ENCODE results near the gene SCFD2. TPM values are rescaled to one million over a fixed set of nuclear protein-coding genes. Genes with fewer than 3 reads are reported as not detected.
A peak's percentile ranks its signal among the peaks of the same experiment; 100 is the strongest.

The SCFD2 gene
- polyA plus RNA-seq, 1 donor: 8.2 TPM

DNA sequence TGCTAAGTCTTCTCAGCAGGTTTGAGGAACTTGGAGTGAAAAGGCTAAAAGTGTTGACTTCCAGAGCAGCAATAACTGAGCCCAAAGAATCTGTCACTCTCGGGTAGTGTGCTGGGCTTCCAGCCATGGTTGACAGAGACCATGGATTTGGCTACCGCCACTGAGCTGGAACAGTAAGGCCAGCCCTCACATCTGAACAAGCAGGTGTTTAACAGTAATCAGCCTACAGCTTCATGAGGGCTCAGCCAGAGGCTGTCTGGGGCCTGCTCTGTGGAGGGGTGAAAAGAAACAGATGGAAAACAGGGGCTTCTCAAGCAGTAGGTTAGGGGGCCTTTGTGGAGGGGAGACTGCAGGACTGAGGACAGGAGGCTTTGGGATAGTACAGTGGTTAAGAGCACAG, 488.8 kb downstream of the SCFD2 start:
- no peak overlapping the region for H3K27ac ChIP-seq (ENCODE audit: low read length)
- H3K27me3 ChIP-seq (ENCODE audit: control insufficient read depth, insufficient read depth, low read length): no peaks in the 10 kb centered on the region
- DNase-seq: no peak
- WGBS (ENCODE audit: insufficient coverage, low lambda C conversion rate): no CpG with 5 or more reads among the region's 2 CpGs
- H3K4me3 ChIP-seq (ENCODE audit: low read length): no peak overlapping the region
- no peaks in the 10 kb centered on the region for H3K9me3 ChIP-seq (ENCODE audit: control insufficient read depth, low read depth, low read length)
- no peaks in the 10 kb centered on the region for H3K4me1 ChIP-seq (ENCODE audit: control insufficient read depth, insufficient read depth, low read length)
- H3K36me3 ChIP-seq (ENCODE audit: control insufficient read depth, insufficient read depth, low read length): no peaks in the 10 kb centered on the region

DNA sequence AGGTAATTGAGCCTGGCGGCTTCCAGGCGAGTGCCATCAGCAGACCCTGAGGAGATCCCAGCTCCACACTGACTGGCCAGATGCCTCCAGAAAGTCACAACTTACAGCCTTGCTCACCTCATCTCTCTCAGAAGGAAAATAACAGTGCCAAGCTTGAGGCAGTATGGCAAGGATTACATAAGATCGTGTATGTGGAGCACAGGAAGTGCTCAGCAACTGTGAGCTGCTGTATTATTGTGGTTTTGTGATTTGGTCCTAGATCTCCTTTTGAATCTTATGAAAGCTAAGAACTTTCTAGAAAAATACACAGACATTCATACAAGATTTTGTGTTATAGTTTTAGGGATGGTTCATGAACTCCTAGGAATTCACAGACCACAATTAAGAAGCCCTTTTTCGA, 489.8 kb downstream of the SCFD2 start:
- peaks cover 5% of the 10 kb centered on the region for H3K36me3 ChIP-seq (ENCODE audit: control insufficient read depth, insufficient read depth, low read length)
- no peaks in the 10 kb centered on the region for H3K9me3 ChIP-seq (ENCODE audit: control insufficient read depth, low read depth, low read length)
- WGBS (ENCODE audit: insufficient coverage, low lambda C conversion rate): no CpG with 5 or more reads among the region's 4 CpGs
- no peak overlapping the region for H3K4me3 ChIP-seq (ENCODE audit: low read length)
- no peaks in the 10 kb centered on the region for H3K4me1 ChIP-seq (ENCODE audit: control insufficient read depth, insufficient read depth, low read length)
- H3K27ac ChIP-seq (ENCODE audit: low read length): no peak overlapping the region
- H3K27me3 ChIP-seq (ENCODE audit: control insufficient read depth, insufficient read depth, low read length): no peaks in the 10 kb centered on the region
- DNase-seq: no peak

DNA sequence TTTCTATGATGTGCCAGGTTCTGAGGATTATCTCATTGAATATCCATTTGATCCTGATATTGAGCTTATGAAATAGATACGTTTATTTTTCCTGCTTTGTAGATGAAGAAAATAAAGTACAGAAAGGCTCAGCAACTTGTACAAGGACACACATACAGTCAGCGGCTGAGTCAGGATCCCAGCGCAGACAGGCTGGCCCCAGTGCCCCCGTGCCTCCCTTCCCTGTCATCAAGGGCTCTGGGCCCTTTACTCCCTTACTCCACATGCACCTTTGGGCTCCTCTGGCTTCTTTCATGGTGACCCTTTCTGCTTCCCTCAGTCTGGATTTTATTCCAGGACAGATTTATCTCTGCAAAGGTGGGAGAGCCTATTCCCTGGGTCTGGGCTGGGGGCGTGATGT, 490.9 kb downstream of the SCFD2 start:
- no peak for DNase-seq
- H3K36me3 ChIP-seq (ENCODE audit: control insufficient read depth, insufficient read depth, low read length): peaks cover 6% of the 10 kb centered on the region
- no peaks in the 10 kb centered on the region for H3K4me1 ChIP-seq (ENCODE audit: control insufficient read depth, insufficient read depth, low read length)
- H3K27me3 ChIP-seq (ENCODE audit: control insufficient read depth, insufficient read depth, low read length): no peaks in the 10 kb centered on the region
- no CpG with 5 or more reads among the region's 5 CpGs for WGBS (ENCODE audit: insufficient coverage, low lambda C conversion rate)
- no peak overlapping the region for H3K27ac ChIP-seq (ENCODE audit: low read length)
- no peak overlapping the region for H3K4me3 ChIP-seq (ENCODE audit: low read length)
- no peaks in the 10 kb centered on the region for H3K9me3 ChIP-seq (ENCODE audit: control insufficient read depth, low read depth, low read length)

DNA sequence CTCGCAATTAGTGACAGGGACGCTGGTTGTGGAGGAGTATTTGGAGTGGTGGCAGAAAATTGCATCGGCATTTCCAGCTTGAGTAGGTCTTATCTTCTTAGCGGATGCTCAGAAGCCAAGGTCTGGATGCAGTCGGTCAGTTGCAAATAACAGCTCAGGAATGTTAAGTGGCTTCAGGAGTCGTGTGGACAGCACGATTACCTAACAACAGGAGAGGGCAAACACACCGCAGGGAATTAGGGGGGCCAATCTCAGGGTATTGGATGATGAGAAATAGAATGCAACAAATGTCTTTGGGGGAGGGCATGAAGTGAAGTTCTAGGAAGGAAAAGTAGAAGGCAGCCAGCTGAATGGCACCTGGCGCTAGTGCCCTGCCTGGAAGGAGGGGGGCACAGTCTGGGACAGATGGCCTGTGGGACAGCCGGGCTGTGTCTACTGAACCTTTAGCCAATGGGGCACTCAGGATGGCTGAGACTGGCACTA, 492.0 kb downstream of the SCFD2 start:
- no CpG with 5 or more reads among the region's 10 CpGs for WGBS (ENCODE audit: insufficient coverage, low lambda C conversion rate)
- Histone ChIP-seq H3K4me3 (ENCODE audit: low read length) (no peak overlapping the region), H3K4me1 (ENCODE audit: control insufficient read depth, insufficient read depth, low read length) (no peaks in the 10 kb centered on the region), H3K27me3 (ENCODE audit: control insufficient read depth, insufficient read depth, low read length) (no peaks in the 10 kb centered on the region), H3K9me3 (ENCODE audit: control insufficient read depth, low read depth, low read length) (no peaks in the 10 kb centered on the region), H3K27ac (ENCODE audit: low read length) (no peak overlapping the region), H3K36me3 (ENCODE audit: control insufficient read depth, insufficient read depth, low read length) (peaks cover 6% of the 10 kb centered on the region)
- peak in 1 of 2 donors; percentile 20 for DNase-seq

DNA sequence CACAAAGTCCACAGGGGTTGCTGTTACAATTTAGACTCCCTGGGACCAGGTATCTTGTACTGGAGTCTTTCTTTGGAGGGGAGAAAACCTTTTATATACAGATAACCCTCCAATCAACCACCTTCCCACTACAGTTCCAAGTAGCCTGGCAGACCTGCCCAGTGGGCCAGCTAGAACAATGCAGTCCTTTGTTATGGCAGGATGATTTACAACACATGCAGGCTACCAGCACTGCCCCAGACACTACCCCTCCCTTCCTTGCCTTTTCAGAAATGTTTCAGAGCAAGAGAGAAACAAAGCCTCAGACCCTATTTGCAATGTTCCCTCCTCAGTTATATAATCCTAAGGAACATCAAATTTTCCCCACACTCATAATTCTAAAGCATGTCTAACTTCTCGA, 492.7 kb downstream of the SCFD2 start:
- H3K4me3 ChIP-seq (ENCODE audit: low read length): no peak overlapping the region
- WGBS (ENCODE audit: insufficient coverage, low lambda C conversion rate): no CpG with 5 or more reads among the region's 1 CpG
- peak in 1 of 2 donors; percentile 49 for DNase-seq
- no peak overlapping the region for H3K27ac ChIP-seq (ENCODE audit: low read length)
- peaks cover 6% of the 10 kb centered on the region for H3K36me3 ChIP-seq (ENCODE audit: control insufficient read depth, insufficient read depth, low read length)
- no peaks in the 10 kb centered on the region for H3K4me1 ChIP-seq (ENCODE audit: control insufficient read depth, insufficient read depth, low read length)
- H3K9me3 ChIP-seq (ENCODE audit: control insufficient read depth, low read depth, low read length): no peaks in the 10 kb centered on the region
- no peaks in the 10 kb centered on the region for H3K27me3 ChIP-seq (ENCODE audit: control insufficient read depth, insufficient read depth, low read length)

DNA sequence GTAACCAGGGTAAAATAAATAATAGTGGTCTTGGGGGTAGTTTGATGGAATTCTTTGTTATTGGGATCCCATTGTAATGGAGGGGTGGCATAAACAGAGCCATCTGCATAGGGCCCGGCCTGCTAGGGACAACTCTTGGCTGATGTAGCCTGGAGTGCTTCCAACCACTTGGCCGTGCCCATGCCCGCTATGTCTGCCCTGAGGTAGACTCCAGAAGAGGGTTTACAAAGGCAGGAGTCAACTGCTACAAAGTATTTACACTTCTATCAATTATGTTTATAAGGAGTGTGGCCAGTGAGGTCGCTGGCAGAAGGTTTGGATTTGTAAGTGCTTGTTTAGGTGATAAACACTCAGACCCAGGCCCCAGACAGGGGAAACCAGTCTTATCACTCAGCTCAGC, 495.6 kb downstream of the SCFD2 start:
- Histone ChIP-seq H3K27ac (ENCODE audit: low read length) (no peak overlapping the region), H3K4me1 (ENCODE audit: control insufficient read depth, insufficient read depth, low read length) (no peaks in the 10 kb centered on the region), H3K9me3 (ENCODE audit: control insufficient read depth, low read depth, low read length) (no peaks in the 10 kb centered on the region), H3K4me3 (ENCODE audit: low read length) (no peak overlapping the region), H3K36me3 (ENCODE audit: control insufficient read depth, insufficient read depth, low read length) (peaks cover 12% of the 10 kb centered on the region), H3K27me3 (ENCODE audit: control insufficient read depth, insufficient read depth, low read length) (no peaks in the 10 kb centered on the region)
- DNase-seq: no peak
- WGBS (ENCODE audit: insufficient coverage, low lambda C conversion rate): 85% methylated on average over 2 of the region's 4 CpGs

DNA sequence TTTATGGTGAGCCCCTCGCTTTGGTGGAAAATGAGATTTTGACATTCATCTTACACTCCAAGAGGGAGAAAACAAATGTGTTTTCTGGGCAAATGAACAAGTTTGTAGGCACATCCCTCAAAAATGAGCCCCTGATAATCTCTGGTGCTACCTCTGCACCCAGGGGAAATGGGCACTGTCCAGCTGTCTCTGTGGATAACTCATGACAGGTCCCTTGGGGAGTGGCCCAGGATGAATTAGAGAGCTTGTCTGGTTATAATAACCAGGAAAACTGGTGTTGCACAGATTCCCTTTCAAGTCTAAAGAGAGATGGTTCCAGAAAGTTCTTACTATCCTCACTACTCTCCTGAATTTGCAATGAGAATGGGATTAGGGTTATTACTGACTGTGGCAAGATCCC, 496.2 kb downstream of the SCFD2 start:
- peaks cover 12% of the 10 kb centered on the region for H3K36me3 ChIP-seq (ENCODE audit: control insufficient read depth, insufficient read depth, low read length)
- no peaks in the 10 kb centered on the region for H3K4me1 ChIP-seq (ENCODE audit: control insufficient read depth, insufficient read depth, low read length)
- WGBS (ENCODE audit: insufficient coverage, low lambda C conversion rate): 80% methylated on average over 1 of the region's 1 CpG
- DNase-seq: no peak
- H3K27me3 ChIP-seq (ENCODE audit: control insufficient read depth, insufficient read depth, low read length): no peaks in the 10 kb centered on the region
- no peak overlapping the region for H3K27ac ChIP-seq (ENCODE audit: low read length)
- H3K9me3 ChIP-seq (ENCODE audit: control insufficient read depth, low read depth, low read length): no peaks in the 10 kb centered on the region
- no peak overlapping the region for H3K4me3 ChIP-seq (ENCODE audit: low read length)

DNA sequence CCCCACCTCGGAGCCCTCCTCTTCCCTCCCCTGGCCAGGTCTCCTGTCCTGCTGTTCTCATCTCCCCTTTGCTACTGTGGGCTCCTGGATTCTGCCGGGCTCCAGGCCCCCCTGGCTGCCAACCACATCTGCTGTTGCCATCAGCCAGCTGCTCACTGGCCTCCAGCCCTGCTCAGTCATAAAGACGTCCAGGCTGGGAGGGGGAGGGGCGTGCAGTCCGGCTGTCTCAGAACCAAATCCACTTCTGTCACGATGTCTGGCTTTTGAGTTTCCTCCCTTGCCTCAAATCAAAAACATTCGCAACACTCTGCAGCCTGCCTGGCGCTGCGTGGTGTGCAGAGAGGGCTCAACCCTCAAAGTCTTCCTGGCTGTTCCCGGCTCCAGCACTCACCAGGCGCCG, 496.7 kb downstream of the SCFD2 start:
- H3K4me1 ChIP-seq (ENCODE audit: control insufficient read depth, insufficient read depth, low read length): no peaks in the 10 kb centered on the region
- DNase-seq: peak in 1 of 2 donors; percentile 22
- no peaks in the 10 kb centered on the region for H3K27me3 ChIP-seq (ENCODE audit: control insufficient read depth, insufficient read depth, low read length)
- WGBS (ENCODE audit: insufficient coverage, low lambda C conversion rate): no CpG with 5 or more reads among the region's 12 CpGs
- H3K27ac ChIP-seq (ENCODE audit: low read length): no peak overlapping the region
- no peaks in the 10 kb centered on the region for H3K9me3 ChIP-seq (ENCODE audit: control insufficient read depth, low read depth, low read length)
- peaks cover 12% of the 10 kb centered on the region for H3K36me3 ChIP-seq (ENCODE audit: control insufficient read depth, insufficient read depth, low read length)
- no peak overlapping the region for H3K4me3 ChIP-seq (ENCODE audit: low read length)

DNA sequence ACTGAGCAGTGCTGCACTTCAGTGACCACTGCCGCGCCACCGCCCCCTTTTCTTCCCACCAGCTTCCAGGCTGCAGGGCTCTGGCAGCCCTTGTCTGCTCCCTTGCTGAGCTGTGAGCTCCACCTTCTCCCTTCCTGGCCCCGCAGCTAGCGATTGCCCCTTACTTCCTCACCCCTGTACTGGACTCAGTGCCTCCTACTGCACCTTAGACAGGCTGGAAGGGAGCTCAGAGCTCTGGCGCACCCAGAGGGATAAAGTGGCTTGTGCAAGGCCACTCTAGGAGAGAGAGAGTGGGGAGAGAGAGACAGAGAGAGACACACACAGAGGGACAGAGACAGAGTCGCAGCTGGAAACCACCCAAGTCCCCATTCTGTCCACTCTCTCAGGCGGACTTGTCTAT, 497.7 kb downstream of the SCFD2 start:
- peaks cover 12% of the 10 kb centered on the region for H3K36me3 ChIP-seq (ENCODE audit: control insufficient read depth, insufficient read depth, low read length)
- H3K4me3 ChIP-seq (ENCODE audit: low read length): no peak overlapping the region
- H3K27me3 ChIP-seq (ENCODE audit: control insufficient read depth, insufficient read depth, low read length): peaks cover under 1% of the 10 kb centered on the region
- no CpG with 5 or more reads among the region's 8 CpGs for WGBS (ENCODE audit: insufficient coverage, low lambda C conversion rate)
- H3K9me3 ChIP-seq (ENCODE audit: control insufficient read depth, low read depth, low read length): no peaks in the 10 kb centered on the region
- no peak overlapping the region for H3K27ac ChIP-seq (ENCODE audit: low read length)
- H3K4me1 ChIP-seq (ENCODE audit: control insufficient read depth, insufficient read depth, low read length): no peaks in the 10 kb centered on the region
- DNase-seq: peak in 1 of 2 donors; percentile 30

DNA sequence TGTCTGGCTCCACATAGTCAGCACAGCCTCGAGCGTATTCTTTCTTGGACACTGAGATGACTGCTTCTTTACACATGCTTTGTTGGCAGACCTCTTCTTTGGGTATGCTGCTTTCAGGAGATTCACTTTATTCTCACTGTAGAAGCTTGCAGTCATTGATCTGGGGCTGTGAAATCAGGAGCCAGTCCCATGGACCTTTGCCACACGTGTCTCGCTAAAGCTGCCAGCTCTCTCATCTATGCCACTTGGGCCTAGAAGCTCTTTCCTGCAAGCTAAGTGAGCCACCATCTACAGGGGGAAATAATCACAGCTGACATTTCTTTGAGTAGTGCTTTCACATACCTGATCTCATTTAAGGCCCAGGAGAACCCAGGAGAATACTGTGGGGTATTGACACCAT, 498.7 kb downstream of the SCFD2 start:
- H3K9me3 ChIP-seq (ENCODE audit: control insufficient read depth, low read depth, low read length): no peaks in the 10 kb centered on the region
- H3K4me1 ChIP-seq (ENCODE audit: control insufficient read depth, insufficient read depth, low read length): peaks cover 6% of the 10 kb centered on the region
- H3K4me3 ChIP-seq (ENCODE audit: low read length): no peak overlapping the region
- H3K27ac ChIP-seq (ENCODE audit: low read length): no peak overlapping the region
- peaks cover 12% of the 10 kb centered on the region for H3K36me3 ChIP-seq (ENCODE audit: control insufficient read depth, insufficient read depth, low read length)
- peaks cover 8% of the 10 kb centered on the region for H3K27me3 ChIP-seq (ENCODE audit: control insufficient read depth, insufficient read depth, low read length)
- no CpG with 5 or more reads among the region's 4 CpGs for WGBS (ENCODE audit: insufficient coverage, low lambda C conversion rate)
- no peak for DNase-seq

DNA sequence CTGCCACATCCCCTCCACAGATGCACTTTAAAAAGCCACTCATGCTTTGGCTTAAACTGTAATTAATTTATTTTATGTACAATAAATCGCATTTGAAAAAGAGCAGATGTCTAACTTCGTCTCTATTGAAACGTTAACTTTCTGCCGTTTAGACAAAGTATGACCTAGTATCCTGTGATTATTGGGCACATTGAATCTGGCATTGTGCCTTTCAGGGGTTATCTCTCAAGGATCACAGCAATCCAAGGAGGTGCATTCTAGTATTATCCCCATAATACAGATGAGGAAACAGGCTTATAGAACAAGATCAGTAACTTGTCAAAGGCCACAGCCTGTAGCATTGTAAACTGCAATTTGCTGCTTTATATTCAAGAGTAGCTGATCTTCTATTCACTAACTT, 499.1 kb downstream of the SCFD2 start:
- H3K27ac ChIP-seq (ENCODE audit: low read length): no peak overlapping the region
- DNase-seq: no peak
- no peaks in the 10 kb centered on the region for H3K9me3 ChIP-seq (ENCODE audit: control insufficient read depth, low read depth, low read length)
- peaks cover 7% of the 10 kb centered on the region for H3K4me1 ChIP-seq (ENCODE audit: control insufficient read depth, insufficient read depth, low read length)
- no peak overlapping the region for H3K4me3 ChIP-seq (ENCODE audit: low read length)
- whole genome bisulfite sequencing (ENCODE audit: insufficient coverage, low lambda C conversion rate): 42% methylated on average over 2 of the region's 4 CpGs
- peaks cover 8% of the 10 kb centered on the region for H3K27me3 ChIP-seq (ENCODE audit: control insufficient read depth, insufficient read depth, low read length)
- peaks cover 12% of the 10 kb centered on the region for H3K36me3 ChIP-seq (ENCODE audit: control insufficient read depth, insufficient read depth, low read length)
